HEK293 (cell line): ENCODE results near the gene SPATA2.

ENCODE experiments used
- CTCF ChIA-PET: fragments of 350-600 bp; formaldehyde crosslinking; extraction: SDS; loops from one replicate; lab custom pipeline; 2021; ENCODE audit warnings: antibody characterized with exemption; lab: Yijun Ruan, JAX
- POLR2A ChIA-PET: fragments of 300-600 bp; formaldehyde crosslinking; extraction: SDS; loops from one replicate; lab custom pipeline; 2020; ENCODE audit warnings: antibody characterized with exemption, inconsistent platforms; lab: Yijun Ruan, JAX
- H3K27ac ChIP-seq: fragments of 200-500 bp; sonication (Bioruptor generic); 2 replicates; pipeline ENCODE4 v1.5.1; 2014; ENCODE audit warnings: low read depth, low read length, control low read depth, inconsistent platforms; ENCODE audit errors: extremely low read depth
- H3K36me3 ChIP-seq, 2 experiments: fragments of 200-500 bp in 1 of 2; sonication (Bioruptor generic) in 1 of 2; 1 replicate in 1 of 2; 2 replicates in 1 of 2; pipeline ENCODE4 v1.5.1; 2014 to 2017; ENCODE audit warnings: inconsistent platforms in 2 of 2, low read length in 2 of 2; ENCODE audit not compliant: control insufficient read depth in 2 of 2, insufficient read depth in 1 of 2
- H3K4me1 ChIP-seq: fragments of 200-500 bp; sonication (Bioruptor generic); 2 replicates; pipeline ENCODE4 v1.5.1; 2014; ENCODE audit warnings: mild to moderate bottlenecking, low read length, inconsistent platforms; ENCODE audit not compliant: control insufficient read depth, insufficient read depth
- H3K4me3 ChIP-seq: 2 replicates; pipeline ENCODE4 v1.5.1; 2011; ENCODE audit warnings: low read depth, mild to moderate bottlenecking, control low read depth, low read length, moderate library complexity
- H3K9me3 ChIP-seq: fragments of 200-500 bp; sonication (Bioruptor generic); 2 replicates; pipeline ENCODE4 v1.5.1; 2014; ENCODE audit warnings: low read depth, low read length, inconsistent platforms; ENCODE audit not compliant: control insufficient read depth, insufficient read depth
- BCL11B ChIP-seq: fragments of 450-650 bp; formaldehyde crosslinking; IDR thresholded peaks from 2 replicates; pipeline ENCODE4 v1.5.1; 2016; ENCODE audit warnings: low read depth, missing biosample characterization, missing genetic modification characterization
- SCRT1 ChIP-seq: fragments of 450-650 bp; formaldehyde crosslinking; IDR thresholded peaks from 2 replicates; pipeline ENCODE4 v1.5.1; 2016; ENCODE audit warnings: missing biosample characterization, missing genetic modification characterization, borderline replicate concordance
- SCRT2 ChIP-seq: fragments of 450-650 bp; formaldehyde crosslinking; IDR thresholded peaks from 2 replicates; pipeline ENCODE4 v1.5.1; 2016; ENCODE audit warnings: missing biosample characterization, missing genetic modification characterization
- ZBTB10 ChIP-seq: fragments of 450-650 bp; formaldehyde crosslinking; IDR thresholded peaks from 2 replicates; pipeline ENCODE4 v1.5.1; 2016; ENCODE audit warnings: missing biosample characterization, missing genetic modification characterization
- ZBTB11 ChIP-seq: fragments of 450-650 bp; formaldehyde crosslinking; conservative IDR thresholded peaks from 2 replicates; pipeline ENCODE4 v1.5.1; 2016; ENCODE audit warnings: low read depth, missing biosample characterization, missing genetic modification characterization
- ZBTB8A ChIP-seq: fragments of 450-650 bp; formaldehyde crosslinking; IDR thresholded peaks from 2 replicates; pipeline ENCODE4 v1.5.1; 2016; ENCODE audit warnings: missing biosample characterization, missing genetic modification characterization
- ZNF174 ChIP-seq: fragments of 450-650 bp; formaldehyde crosslinking; IDR thresholded peaks from 2 replicates; pipeline ENCODE4 v1.5.0; 2017; ENCODE audit warnings: missing biosample characterization, mild to moderate bottlenecking, missing genetic modification characterization
- ZNF184 ChIP-seq: fragments of 450-650 bp; IDR thresholded peaks from 2 replicates; pipeline ENCODE4 v1.5.1; 2018; ENCODE audit warnings: missing biosample characterization, mild to moderate bottlenecking, missing genetic modification characterization
- ZNF280C ChIP-seq: fragments of 450-650 bp; formaldehyde crosslinking; IDR thresholded peaks from 2 replicates; pipeline ENCODE4 v1.5.1; 2016; ENCODE audit warnings: missing biosample characterization, missing genetic modification characterization
- ZNF354C ChIP-seq: fragments of 450-650 bp; formaldehyde crosslinking; IDR thresholded peaks from 2 replicates; pipeline ENCODE4 v1.5.1; 2016; ENCODE audit warnings: missing biosample characterization, missing genetic modification characterization, low read depth, borderline replicate concordance
- ZNF600 ChIP-seq: fragments of 450-650 bp; formaldehyde crosslinking; IDR thresholded peaks from 2 replicates; pipeline ENCODE4 v1.5.1; 2016; ENCODE audit warnings: missing biosample characterization, missing genetic modification characterization
- ZNF621 ChIP-seq: fragments of 450-650 bp; formaldehyde crosslinking; IDR thresholded peaks from 2 replicates; pipeline ENCODE4 v1.5.1; 2017; ENCODE audit warnings: missing biosample characterization, missing genetic modification characterization
- ZNF670 ChIP-seq: fragments of 450-650 bp; formaldehyde crosslinking; IDR thresholded peaks from 2 replicates; pipeline ENCODE4 v1.5.1; 2016; ENCODE audit warnings: missing biosample characterization, missing genetic modification characterization, low read depth
- ZNF776 ChIP-seq: fragments of 450-650 bp; formaldehyde crosslinking; IDR thresholded peaks from 2 replicates; pipeline ENCODE4 v1.5.0; 2017; ENCODE audit warnings: missing biosample characterization, missing genetic modification characterization, borderline replicate concordance
- ZNF843 ChIP-seq: fragments of 450-650 bp; formaldehyde crosslinking; IDR thresholded peaks from 2 replicates; pipeline ENCODE4 v1.5.1; 2016; ENCODE audit warnings: missing biosample characterization, missing genetic modification characterization
- ZSCAN30 ChIP-seq: fragments of 450-650 bp; IDR thresholded peaks from 2 replicates; pipeline ENCODE4 v1.5.1; 2018; ENCODE audit warnings: missing biosample characterization, mild to moderate bottlenecking, missing genetic modification characterization, moderate library complexity

SPATA2 gene

GRCh38 chr20:49882171-49882970 lies 33.0 kb downstream of the SPATA2 start:
- Histone ChIP-seq H3K4me3 (no peak overlapping the region), H3K4me1 (no peaks in the 10 kb centered on the region), H3K36me3 (peaks cover 0 to 63% of the 10 kb centered on the region in 2 experiments; a peak in 2 of 3 replicates), H3K27ac (no peak overlapping the region), H3K9me3 (no peaks in the 10 kb centered on the region)
- ChIA-PET POLR2A (interaction anchor here (0.6 kb wide), 1 partner anchor 18 kb away, joined by 8 read pairs; no protein-coding TSS in a partner anchor), CTCF (interaction anchor here (0.7 kb wide), 1 partner anchor 846 kb away, joined by 3 read pairs; no protein-coding TSS in a partner anchor)
- TF ChIP-seq ZNF600, result 0 out of 2 replicates have a peak, but pooled peaks have one; percentile 24
- TF ChIP-seq ZNF174, result no peak

- CTCF ChIA-PET, result interaction anchor here (0.8 to 1.9 kb wide), 4 partner anchors 9 to 339 kb away, joined by 3 to 6 read pairs (median 4); no protein-coding TSS in a partner anchor
- TF ChIP-seq SCRT1 (tag by site-specific recombination), result peak; percentile 71; the same call in 1 of the 2 replicates
- TF ChIP-seq ZNF843 (tag by site-specific recombination), result no peak
- TF ChIP-seq SCRT2 (tag by site-specific recombination), result peak; percentile 94
- H3K4me1 ChIP-seq, result no peaks in the 10 kb centered on the region
These were observed 34.4 kb downstream of the SPATA2 start for GRCh38 chr20:49880724-49881445.

GRCh38 chr20:49880177-49880576 lies 35.2 kb downstream of the SPATA2 start:
- Histone ChIP-seq H3K36me3 (peaks cover 0 to 49% of the 10 kb centered on the region in 2 experiments; a peak in 2 of 3 replicates), H3K27ac (no peak overlapping the region), H3K4me1 (no peaks in the 10 kb centered on the region), H3K4me3 (no peak overlapping the region), H3K9me3 (no peaks in the 10 kb centered on the region)
- ChIA-PET CTCF (interaction anchor here (0.7 to 1.9 kb wide), 5 partner anchors 10 to 338 kb away, joined by 3 to 6 read pairs (median 4); no protein-coding TSS in a partner anchor), POLR2A (no interaction called here)
- TF ChIP-seq ZNF776 (tag by site-specific recombination), result no peak
- no peak for TF ChIP-seq ZBTB11
- no peak for TF ChIP-seq ZNF670 (tag by site-specific recombination)
- no peak for TF ChIP-seq ZNF280C (tag by site-specific recombination)
- TF ChIP-seq ZNF621 (tag by site-specific recombination), result no peak
- TF ChIP-seq ZSCAN30 (tag by site-specific recombination), result no peak
- no peak for TF ChIP-seq ZNF184
- no peak for TF ChIP-seq ZBTB10 (tag by site-specific recombination)
- no peak for TF ChIP-seq ZBTB8A (tag by site-specific recombination)
- no peak for TF ChIP-seq ZNF354C
- no peak for TF ChIP-seq BCL11B (tag by site-specific recombination)

More at GRCh38 chr20:49880724-49881445, 34.4 kb downstream of the SPATA2 start:
- peaks cover 0 to 55% of the 10 kb centered on the region in 2 experiments; a peak in 2 of 3 replicates for H3K36me3 ChIP-seq
- no peak overlapping the region for H3K27ac ChIP-seq
- H3K4me3 ChIP-seq, result no peak overlapping the region
- POLR2A ChIA-PET, result no interaction called here
- H3K9me3 ChIP-seq, result no peaks in the 10 kb centered on the region
